ENCODE results near the gene SPATA31A1.
"Not testable (repeated sequence)": the region's sequence is repeated elsewhere in the genome, so short reads cannot be mapped to it uniquely, and the experiment has no call there.

SPATA31A1 gene

DNA sequence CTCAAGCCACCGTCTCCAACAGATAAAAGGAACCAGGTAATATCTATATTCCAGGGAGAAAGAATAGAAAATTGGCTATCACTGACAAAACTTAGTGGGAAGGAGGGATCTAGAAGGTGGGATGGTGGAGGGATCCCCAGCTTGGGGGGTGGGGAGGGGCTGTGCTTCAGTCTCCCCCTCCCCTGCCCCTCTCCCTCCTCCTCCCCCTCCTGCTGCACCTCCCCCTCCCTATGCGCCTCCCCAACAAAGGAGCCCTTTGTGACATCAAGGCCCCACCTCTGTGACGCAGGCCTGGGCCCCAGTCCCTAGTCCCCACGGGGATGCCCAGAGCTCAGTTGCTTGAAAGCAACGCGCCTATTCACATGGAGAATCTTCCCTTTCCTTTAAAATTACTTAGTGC is at the start of gene SPATA31A1:
SPATA31A1 (plus strand) TSS at position 301 of the 400 bp plus-strand sequence; CDS start at position 363, 62 bp downstream.
- not testable (repeated sequence) for H3K4me1 ChIP-seq (ENCODE audit: control insufficient read depth, insufficient read depth, low read length); H3K36me3 ChIP-seq (ENCODE audit: control insufficient read depth, insufficient read depth, low read length); H3K4me3 ChIP-seq (ENCODE audit: low read length); H3K27me3 ChIP-seq (ENCODE audit: control insufficient read depth, insufficient read depth, low read length); H3K9me3 ChIP-seq (ENCODE audit: control insufficient read depth, low read length); H3K9ac ChIP-seq (ENCODE audit: low read length)

DNA sequence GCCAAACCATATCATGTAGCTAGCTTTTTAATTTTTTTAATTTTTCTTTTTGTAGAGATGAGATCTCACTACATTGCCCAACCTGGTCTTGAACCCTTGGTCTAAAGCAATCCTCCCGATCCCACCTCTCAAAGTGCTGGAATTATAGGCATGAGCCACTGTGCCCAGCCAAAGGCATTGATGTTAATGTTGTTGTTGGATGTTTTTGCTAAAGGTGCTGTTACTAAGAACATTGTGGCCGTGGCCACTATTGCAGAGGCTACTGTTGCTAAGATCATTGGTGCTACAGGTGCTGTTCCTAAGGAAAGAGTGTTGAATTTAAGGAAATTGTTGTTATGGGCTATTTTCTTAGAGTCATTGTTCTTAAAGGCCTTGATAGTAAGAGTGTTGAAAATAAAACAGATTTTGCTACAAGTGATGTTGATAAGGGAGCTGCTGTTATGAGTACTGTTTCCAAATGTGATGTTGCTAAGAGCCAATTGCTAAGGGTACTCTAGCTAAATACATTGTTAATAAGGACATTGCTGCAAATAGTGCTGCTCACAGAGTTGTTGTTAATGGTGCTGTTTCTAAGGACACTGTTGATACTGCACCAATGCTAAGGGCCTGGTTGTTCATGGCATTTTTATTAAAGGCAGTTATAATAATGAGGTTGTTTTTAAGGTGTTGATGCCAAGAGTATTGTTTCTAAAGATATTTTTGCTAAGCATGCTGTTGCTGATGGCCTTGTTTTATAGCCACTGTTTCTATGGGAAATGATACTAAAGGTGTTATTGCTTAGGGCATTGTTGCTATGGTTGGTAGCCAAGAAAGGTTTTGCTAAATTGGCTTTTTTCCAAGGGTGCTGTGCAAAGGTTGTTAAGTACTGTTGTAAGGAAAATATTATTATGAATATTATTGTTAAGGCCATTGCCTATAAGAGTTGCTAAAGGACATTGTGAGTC is 52.1 kb downstream of the SPATA31A1 start:
- not testable (repeated sequence) for H3K9ac ChIP-seq (ENCODE audit: low read length); H3K36me3 ChIP-seq (ENCODE audit: control insufficient read depth, insufficient read depth, low read length); H3K27me3 ChIP-seq (ENCODE audit: control insufficient read depth, insufficient read depth, low read length); H3K4me1 ChIP-seq (ENCODE audit: control insufficient read depth, insufficient read depth, low read length); H3K9me3 ChIP-seq (ENCODE audit: control insufficient read depth, low read length); H3K4me3 ChIP-seq (ENCODE audit: low read length)

DNA sequence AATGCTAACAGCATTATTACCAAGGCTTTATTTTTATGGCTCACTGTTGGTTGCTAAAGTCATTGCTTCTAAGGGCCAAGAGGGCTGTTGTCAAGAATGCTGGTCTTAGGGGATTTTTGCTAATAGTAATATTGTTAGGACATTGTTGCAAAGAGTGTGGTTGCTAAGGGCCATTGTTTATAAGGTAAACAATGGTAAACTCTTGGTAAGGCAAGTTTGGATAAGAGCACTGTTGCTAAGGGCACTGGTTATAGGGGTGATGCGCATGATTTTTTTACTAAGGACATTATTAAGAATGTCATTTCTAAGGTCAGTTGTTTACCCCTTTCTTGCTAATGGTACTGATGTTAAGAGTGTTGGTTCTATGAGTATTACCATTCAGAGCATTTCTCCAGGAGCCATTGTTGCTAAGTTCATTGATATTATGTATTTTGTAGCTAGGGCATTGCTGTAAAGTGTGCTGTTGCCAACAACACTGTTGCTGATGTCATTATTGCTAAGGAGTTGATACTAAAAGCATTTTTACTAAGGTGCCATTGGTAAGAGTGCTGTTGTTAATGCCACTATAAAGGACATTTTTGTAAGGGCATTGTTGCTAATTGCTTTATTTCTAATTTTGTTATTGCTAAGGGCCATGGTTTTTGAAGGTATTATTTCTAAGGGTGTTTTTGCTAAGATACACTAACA is 55.9 kb downstream of the SPATA31A1 start:
- H3K4me1 ChIP-seq (ENCODE audit: control insufficient read depth, insufficient read depth, low read length); H3K9ac ChIP-seq (ENCODE audit: low read length); H3K4me3 ChIP-seq (ENCODE audit: low read length); H3K27me3 ChIP-seq (ENCODE audit: control insufficient read depth, insufficient read depth, low read length); H3K36me3 ChIP-seq (ENCODE audit: control insufficient read depth, insufficient read depth, low read length); H3K9me3 ChIP-seq (ENCODE audit: control insufficient read depth, low read length): not testable (repeated sequence)
